Heart right ventricle (tissue), 16 donors: ENCODE data around the gene CGB1. TPM values are rescaled to one million over a fixed set of nuclear protein-coding genes. Genes with fewer than 3 reads are reported as not detected.
"Not testable (repeated sequence)": the region's sequence is repeated elsewhere in the genome, so short reads cannot be mapped to it uniquely, and the experiment has no call there.

ENCODE experiments used
- ATAC-seq, 8 donors: fragments of 200-7000 bp; cut with Tn5 transposase; one replicate each; pipeline ENCODE4 v1.9.1; 2020; ENCODE audit warnings: mild to moderate bottlenecking in 8 of 8, moderate library complexity in 8 of 8, moderate number of reproducible peaks in 1 of 8
- DNase-seq, 2 donors: peaks; one replicate each; pipeline ENCODE4 v3.0.0-alpha.2; 2020
- H3K27ac ChIP-seq, 10 donors: fragments of 200-600 bp; sonication (generic) in 2 of 10; one replicate each; pipeline versions ENCODE4 v1.5.0 to v1.8.0; 2020 to 2022; ENCODE audit warnings: mild to moderate bottlenecking in 3 of 10
- H3K27me3 ChIP-seq, 7 donors: fragments of 200-600 bp; one replicate each; pipeline ENCODE4 v1.8.0; 2021 to 2022; ENCODE audit warnings: mild to moderate bottlenecking in 2 of 7
- H3K36me3 ChIP-seq, 9 donors: fragments of 200-600 bp; sonication (generic) in 1 of 9; one replicate each; pipeline versions ENCODE4 v1.5.0 to v1.8.0; 2020 to 2022; ENCODE audit warnings: mild to moderate bottlenecking in 2 of 9
- H3K4me1 ChIP-seq, 9 donors: fragments of 200-600 bp; sonication (generic) in 1 of 9; one replicate each; pipeline versions ENCODE4 v1.5.0 to v1.8.0; 2020 to 2022; ENCODE audit warnings: mild to moderate bottlenecking in 4 of 9
- H3K4me3 ChIP-seq, 10 donors: fragments of 200-600 bp; sonication (generic) in 2 of 10; one replicate each; pipeline versions ENCODE4 v1.5.0 to v1.8.0; 2020 to 2022; ENCODE audit warnings: mild to moderate bottlenecking in 7 of 10, moderate library complexity in 2 of 10
- H3K9me3 ChIP-seq, 11 donors: fragments of 200-600 bp in 10 of 11; sonication (generic) in 2 of 11; one replicate each; pipeline versions ENCODE4 v1.5.0 to v1.8.0; 2013 to 2022; ENCODE audit warnings: mild to moderate bottlenecking in 2 of 11, control low read depth in 1 of 11, moderate library complexity in 1 of 11
- WGBS, 2 donors: extraction: QIAGEN DNeasy Blood & Tissue Kit; methylation state at CpG; one replicate each; pipeline ENCODE4 v1.1.7; 2013; ENCODE audit warnings: inconsistent platforms in 1 of 2; 5-methylcytosine and 5-hydroxymethylcytosine counted together
- intact Hi-C, 10 donors: fragments of 100-400 bp; cut with DNase I; formaldehyde crosslinking; loops; one replicate each; pipeline versions ENCODE4 v1.11.1 to v1.14.2; 2022
- polyA plus RNA-seq, 2 donors: library from polyadenylated mRNA; stranded (reverse); fragments of 200-250 nt; gene quantifications; one replicate each; pipeline ENCODE4 v1.2.3, GENCODE V29; 2013
- total RNA-seq, 10 donors: library from RNA; stranded (reverse); fragmentation: NEBNext Ultra II Directional in 3 of 10; extraction: Animal tissue kit (Norgen Biotek cat#: 25700) in 3 of 10; gene quantifications; one replicate each; pipeline versions ENCODE4 v1.2.1 to v1.2.4, GENCODE V29; 2021 to 2023
- TF ChIP-seq, protein P1 (sequence below), 9 donors: fragments of 200-600 bp; sonication (generic) in 2 of 9; IDR thresholded peaks; one replicate each; pipeline versions ENCODE4 v1.5.0 to v1.8.0; 2021 to 2022; ENCODE audit warnings: antibody characterized with exemption in 9 of 9, mild to moderate bottlenecking in 5 of 9, moderate library complexity in 1 of 9
- donor health status: Arrhythmogenic right ventricular cardiomyopathy.
- donor health status: ischemic (EF 13 %, LVEDD 7.1; RV severe dilation, severe dysfunction).
- donor health status: healthy with polysubstance abuse.
- donor health status: DM: no; HTN: yes; CAD: no.
- donor health status: DM: no; HTN: no; CAD: no.
- donor health status: ischemic (EF 25% LVEDD 6.9; RV normal size, moderate dysfunction).
- donor health status: ischemic (EF 25% LVEDD 5.7; RV mildly dilated, moderate dysfunction).
- donor health status: healthy.
- donor health status: DM: yes; HTN: yes; CAD: no.
- donor health status: Ischemic cardiomyopathy.
- donor health status: ischemic (EF 35%, LVEDD 5.7; RV mildly dilated, moderate dysfunction).
- donor health status: nonischemic (EF 11% LVEDD 7.7; RV severe dilation, severe dysfunction).
- donor health status: DM: yes; HTN: yes; CAD: no.
- donor health status: PGD.
- donor health status: ischemic (EF 29% LVEDD 5.4; RV normal size, mild dysfunction).
- donor health status: nonischemic (EF 23%, LVEDD 6.1; RV moderate dilation, normal function).

The CGB1 gene
- total and polyA plus RNA-seq, 12 donors: not detected

DNA sequence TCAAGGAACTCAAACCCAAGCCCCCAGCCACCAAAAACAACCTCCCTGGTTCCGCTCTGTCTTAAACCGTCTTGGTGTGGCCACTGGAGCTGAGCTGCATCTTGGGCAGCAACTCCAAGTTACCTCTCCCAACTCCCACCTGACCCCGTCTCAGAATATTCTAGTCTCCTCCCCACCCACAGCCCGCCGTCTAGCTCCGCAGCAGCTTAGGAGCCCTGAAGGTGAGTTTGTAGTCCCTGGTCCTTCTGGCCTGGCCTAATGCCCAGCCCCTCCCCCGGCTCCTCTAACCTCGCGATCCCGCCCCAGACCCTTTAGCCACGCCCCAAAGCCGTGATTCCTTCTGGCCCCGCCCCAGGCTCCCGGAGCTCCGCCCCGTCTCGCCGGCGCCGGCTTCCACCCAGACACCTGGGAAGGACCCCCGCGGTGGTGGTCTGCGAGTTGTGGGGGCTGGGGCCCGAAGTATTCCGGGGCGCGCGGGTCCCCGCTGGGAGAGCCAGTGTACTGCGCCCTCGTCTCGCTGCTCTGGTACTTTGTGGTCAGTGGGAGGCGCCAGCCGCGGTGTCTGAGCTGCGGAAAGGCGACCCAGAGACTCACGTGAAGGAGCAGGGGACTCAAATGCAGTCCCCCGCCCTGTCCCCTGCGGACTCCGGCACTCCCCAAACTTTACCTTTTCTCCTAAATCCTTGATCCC lies 17.3 kb downstream of the CGB1 start:
- DNase-seq (peak; percentile 46 to 69), ATAC-seq (peak; percentile 46 to 73 (median 60))
- Histone ChIP-seq H3K27me3 (peaks cover 0 to 41% (median 14%) of the 10 kb centered on the region in 7 donors), H3K36me3 (peaks cover 0 to 19% (median 13%) of the 10 kb centered on the region in 9 donors), H3K4me3 (peak overlapping the region; percentile 32 to 59 (median 54)), H3K9me3 (no peaks in the 10 kb centered on the region), H3K27ac (no peak overlapping the region), H3K4me1 (peaks cover 0 to 27% (median 23%) of the 10 kb centered on the region in 9 donors)
- WGBS, 2 donors: 10 to 24% methylated on average over 41 of the region's 41 CpGs
- intact Hi-C loops: no loop called here
- TF ChIP-seq, protein P1, sequence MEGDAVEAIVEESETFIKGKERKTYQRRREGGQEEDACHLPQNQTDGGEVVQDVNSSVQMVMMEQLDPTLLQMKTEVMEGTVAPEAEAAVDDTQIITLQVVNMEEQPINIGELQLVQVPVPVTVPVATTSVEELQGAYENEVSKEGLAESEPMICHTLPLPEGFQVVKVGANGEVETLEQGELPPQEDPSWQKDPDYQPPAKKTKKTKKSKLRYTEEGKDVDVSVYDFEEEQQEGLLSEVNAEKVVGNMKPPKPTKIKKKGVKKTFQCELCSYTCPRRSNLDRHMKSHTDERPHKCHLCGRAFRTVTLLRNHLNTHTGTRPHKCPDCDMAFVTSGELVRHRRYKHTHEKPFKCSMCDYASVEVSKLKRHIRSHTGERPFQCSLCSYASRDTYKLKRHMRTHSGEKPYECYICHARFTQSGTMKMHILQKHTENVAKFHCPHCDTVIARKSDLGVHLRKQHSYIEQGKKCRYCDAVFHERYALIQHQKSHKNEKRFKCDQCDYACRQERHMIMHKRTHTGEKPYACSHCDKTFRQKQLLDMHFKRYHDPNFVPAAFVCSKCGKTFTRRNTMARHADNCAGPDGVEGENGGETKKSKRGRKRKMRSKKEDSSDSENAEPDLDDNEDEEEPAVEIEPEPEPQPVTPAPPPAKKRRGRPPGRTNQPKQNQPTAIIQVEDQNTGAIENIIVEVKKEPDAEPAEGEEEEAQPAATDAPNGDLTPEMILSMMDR (IDR thresholded peaks at IDR 0.05): peak in 3 of 9 donors; percentile 6 to 15 (median 7)

DNA sequence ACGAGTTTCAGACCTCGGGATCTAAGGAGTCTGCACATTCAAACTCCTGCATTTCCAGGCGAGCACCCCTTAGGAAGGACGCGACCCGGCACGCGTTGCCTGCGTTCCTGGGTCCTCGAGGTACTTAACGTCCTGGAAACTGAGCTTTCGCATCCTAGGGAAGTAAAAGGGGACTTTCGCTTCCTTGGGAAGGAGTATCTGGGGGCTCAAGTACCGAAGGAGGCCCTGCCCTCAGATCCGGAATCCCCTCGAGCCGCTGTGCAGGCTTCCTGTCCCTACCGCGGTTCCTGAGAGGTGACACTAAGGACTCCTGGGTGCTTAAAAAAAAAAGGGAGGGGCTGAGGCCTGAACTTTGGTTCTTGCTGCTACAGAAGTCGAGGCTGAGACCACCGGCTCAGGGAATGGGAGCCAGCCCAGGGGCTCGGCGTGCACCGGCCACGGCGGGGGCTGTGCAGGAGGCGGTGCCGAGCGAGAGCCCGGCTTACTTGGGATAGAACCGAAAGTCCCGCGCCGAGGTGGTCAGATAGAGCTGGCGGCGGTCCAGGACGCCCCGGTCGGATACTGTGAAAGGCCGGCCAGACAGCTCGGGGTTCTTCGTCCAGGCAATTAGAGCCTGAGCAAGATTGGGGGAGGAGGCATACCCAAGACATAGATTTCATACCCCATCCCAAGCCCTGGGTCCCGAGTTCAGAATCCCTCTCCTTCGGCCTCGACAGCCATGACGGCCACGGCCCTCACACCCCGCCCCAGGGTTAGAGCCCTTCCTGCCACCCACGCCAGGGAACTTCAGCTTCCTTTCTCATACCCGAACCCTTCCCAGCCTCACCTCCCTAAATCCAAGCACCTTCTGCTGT lies 18.1 kb downstream of the CGB1 start:
- intact Hi-C loops, H3K9me3 ChIP-seq, H3K27ac ChIP-seq: not testable (repeated sequence)
- peak in 1 of 2 donors; percentile 16 for DNase-seq
- Histone ChIP-seq H3K27me3 (peaks cover 0 to 41% (median 14%) of the 10 kb centered on the region in 7 donors), H3K36me3 (peaks cover 0 to 27% (median 13%) of the 10 kb centered on the region in 9 donors), H3K4me1 (peaks cover 0 to 27% (median 23%) of the 10 kb centered on the region in 9 donors), H3K4me3 (peak overlapping the region; percentile 32 to 59 (median 54))
- 5% methylated on average over 46 to 49 of the region's 50 CpGs for WGBS, 2 donors
- ATAC-seq: peak in 7 of 8 donors; percentile 6 to 36 (median 27)

DNA sequence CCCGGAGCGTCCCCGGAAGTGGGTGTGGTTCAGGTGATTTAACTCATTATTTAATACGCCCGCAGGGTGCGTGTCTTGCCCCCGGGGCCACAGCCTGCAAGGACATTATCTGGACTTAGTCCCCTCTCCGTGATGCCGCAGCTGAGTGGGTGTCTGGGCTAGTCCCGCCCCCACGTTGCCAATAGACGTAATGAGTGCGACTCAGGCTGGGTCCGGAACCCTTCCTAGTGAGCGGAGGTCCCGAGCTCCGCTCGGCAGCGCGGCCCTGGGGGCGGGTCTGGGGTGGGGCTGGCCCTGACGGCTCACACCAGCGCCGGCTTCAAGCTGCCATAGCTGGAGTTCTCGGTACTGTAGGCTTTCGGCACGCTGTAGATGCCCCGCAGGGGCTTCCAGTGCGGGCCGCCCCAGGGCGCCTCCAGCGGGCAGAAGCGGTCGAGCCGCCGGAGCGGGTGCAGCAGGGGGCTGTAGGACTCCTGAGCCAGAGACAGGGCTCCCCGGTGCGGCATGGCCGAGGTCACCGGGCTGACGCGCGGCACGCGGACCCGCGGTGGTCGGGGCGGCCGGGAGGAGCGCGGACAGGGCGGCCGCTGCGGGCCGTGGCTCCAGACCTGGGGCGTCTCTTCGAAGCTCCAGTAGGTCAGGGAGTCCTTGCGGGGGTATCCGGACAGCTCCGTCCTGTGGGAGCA lies 18.9 kb downstream of the CGB1 start:
- DNase-seq (peak; percentile 15 to 55), ATAC-seq (peak; percentile 49 to 76 (median 66))
- H3K36me3 ChIP-seq: peaks cover 0 to 34% (median 13%) of the 10 kb centered on the region in 9 donors
- intact Hi-C loops: no loop called here
- peaks cover 0 to 41% (median 14%) of the 10 kb centered on the region in 7 donors for H3K27me3 ChIP-seq
- no peaks in the 10 kb centered on the region for H3K9me3 ChIP-seq
- 1% methylated on average over 62 of the region's 62 CpGs for WGBS, 2 donors
- TF ChIP-seq, protein P1 (IDR thresholded peaks at IDR 0.05): peak; percentile 15 to 64 (median 57)
- H3K27ac ChIP-seq: peak overlapping the region in 1 of 10 donors; percentile 18
- peak overlapping the region; percentile 32 to 59 (median 54) for H3K4me3 ChIP-seq
- peaks cover 0 to 27% (median 23%) of the 10 kb centered on the region in 9 donors for H3K4me1 ChIP-seq

DNA sequence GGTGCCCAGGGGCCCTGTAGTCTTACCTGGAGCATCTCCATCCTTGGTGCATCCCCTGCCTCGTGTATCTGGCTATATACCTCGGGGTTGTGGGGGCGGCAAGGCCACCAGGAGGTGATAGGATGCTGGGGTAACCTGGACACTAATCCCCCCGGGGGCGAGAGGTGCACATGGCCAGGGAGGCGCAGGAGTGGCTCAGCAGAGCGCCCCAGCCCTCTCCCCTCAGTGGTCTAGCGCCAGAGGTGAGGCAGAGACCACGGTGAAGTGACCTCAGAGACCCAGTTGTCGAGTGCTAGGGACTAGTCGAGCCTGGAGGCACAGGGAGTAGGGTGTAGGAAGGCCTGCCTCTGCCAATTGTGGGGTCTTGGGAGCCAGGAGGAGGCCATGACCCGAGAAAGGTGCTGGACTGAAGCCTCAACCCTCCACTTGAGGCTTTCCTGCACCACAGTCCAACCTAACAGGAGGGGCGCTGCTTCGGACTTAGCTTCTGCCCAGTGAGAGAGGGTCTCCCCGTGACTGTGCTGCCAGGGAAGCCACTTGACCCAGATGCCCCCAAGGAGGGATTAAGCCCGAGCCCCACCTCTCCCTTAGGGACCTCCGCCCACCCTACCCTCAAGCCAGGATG lies 19.5 kb downstream of the CGB1 start, which contains the start of gene LHB:
Gene LHB (minus strand): TSS at position 51 of the 625 bp plus-strand sequence. CDS start 10 bp downstream, at position 41.
- Histone ChIP-seq H3K4me1 (peaks cover 0 to 27% (median 23%) of the 10 kb centered on the region in 9 donors), H3K4me3 (peak within 1 kb of the TSS; percentile 32 to 59 (median 54)), H3K27me3 (peaks cover 0 to 41% (median 14%) of the 10 kb centered on the region in 7 donors), H3K9me3 (no peaks in the 10 kb centered on the region), H3K36me3 (peaks cover 0 to 38% (median 13%) of the 10 kb centered on the region in 9 donors), H3K27ac (peak within 1 kb of the TSS in 1 of 10 donors; percentile 18)
- WGBS, 2 donors: 73 to 78% methylated on average over 17 of the region's 17 CpGs
- ATAC-seq (no peak), DNase-seq (no peak)
- intact Hi-C loops: no loop called here
- TF ChIP-seq, protein P1 (IDR thresholded peaks at IDR 0.05): no peak
